ENCODE measurements around the gene USP28. TPM values are rescaled to one million over a fixed set of nuclear protein-coding genes. Genes with fewer than 3 reads are reported as not detected.

The USP28 gene
- total and polyA plus RNA-seq, 2 of the 8 experiments (the other 6 are each of a cell fraction or from before 2014, with no cell fraction given): 82.6 to 119 TPM

DNA sequence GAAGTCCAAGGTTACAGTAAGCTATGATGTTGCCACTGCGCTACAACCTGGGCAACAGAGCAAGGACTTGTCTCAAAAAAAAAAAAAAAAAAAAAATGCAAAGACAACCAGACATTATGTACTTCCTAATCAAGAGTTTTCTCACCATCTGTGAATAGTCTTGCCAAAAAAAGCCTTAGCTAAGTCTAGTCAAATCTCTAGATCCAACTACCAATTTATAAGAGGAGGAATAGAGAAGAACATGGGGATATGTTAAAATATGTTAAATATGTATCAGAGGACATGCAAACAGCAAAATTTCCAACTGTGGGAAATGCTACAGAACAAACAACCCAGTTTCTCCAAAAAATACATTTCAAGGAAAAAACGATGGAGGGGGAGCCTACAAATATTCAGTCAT lies 45.6 kb downstream of the USP28 start (continued):
- TF ChIP-seq BCL11A (IDR thresholded peaks at IDR 0.05; ENCODE audit: low read depth in 2 of 2, low read length in 2 of 2) (no peak), SIRT6 (IDR thresholded peaks at IDR 0.05; ENCODE audit: low read length) (no peak), SP1 (IDR thresholded peaks at IDR 0.05; ENCODE audit: low read depth, low read length) (no peak), SP2 (IDR thresholded peaks at IDR 0.05; ENCODE audit: low read length) (no peak), TCF12 (IDR thresholded peaks at IDR 0.05; ENCODE audit: low read depth, low read length) (no peak)

All from H1 (cell line).